ENCODE results near the gene CASP7.

DNA sequence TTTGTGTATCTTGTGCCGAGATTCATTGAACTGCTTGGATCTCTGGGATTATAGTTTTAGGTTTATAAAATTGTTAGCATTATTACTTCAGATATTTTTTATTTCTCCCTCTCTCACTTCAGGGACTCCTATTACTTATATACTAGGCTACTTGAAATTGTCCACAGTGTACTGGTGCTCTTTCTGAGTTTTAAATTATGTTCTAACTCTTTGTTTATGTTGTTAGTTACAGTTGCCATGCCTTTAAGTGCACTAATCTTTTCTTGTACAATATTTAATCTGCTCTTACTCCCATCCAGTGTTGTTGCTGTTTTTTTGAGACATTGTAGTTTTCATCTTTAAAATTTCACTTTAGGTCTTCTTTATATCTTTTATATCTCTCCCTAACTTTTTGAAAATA is 84.9 kb downstream of the CASP7 start:
- TF ChIP-seq, protein P1, sequence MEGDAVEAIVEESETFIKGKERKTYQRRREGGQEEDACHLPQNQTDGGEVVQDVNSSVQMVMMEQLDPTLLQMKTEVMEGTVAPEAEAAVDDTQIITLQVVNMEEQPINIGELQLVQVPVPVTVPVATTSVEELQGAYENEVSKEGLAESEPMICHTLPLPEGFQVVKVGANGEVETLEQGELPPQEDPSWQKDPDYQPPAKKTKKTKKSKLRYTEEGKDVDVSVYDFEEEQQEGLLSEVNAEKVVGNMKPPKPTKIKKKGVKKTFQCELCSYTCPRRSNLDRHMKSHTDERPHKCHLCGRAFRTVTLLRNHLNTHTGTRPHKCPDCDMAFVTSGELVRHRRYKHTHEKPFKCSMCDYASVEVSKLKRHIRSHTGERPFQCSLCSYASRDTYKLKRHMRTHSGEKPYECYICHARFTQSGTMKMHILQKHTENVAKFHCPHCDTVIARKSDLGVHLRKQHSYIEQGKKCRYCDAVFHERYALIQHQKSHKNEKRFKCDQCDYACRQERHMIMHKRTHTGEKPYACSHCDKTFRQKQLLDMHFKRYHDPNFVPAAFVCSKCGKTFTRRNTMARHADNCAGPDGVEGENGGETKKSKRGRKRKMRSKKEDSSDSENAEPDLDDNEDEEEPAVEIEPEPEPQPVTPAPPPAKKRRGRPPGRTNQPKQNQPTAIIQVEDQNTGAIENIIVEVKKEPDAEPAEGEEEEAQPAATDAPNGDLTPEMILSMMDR (IDR thresholded peaks at IDR 0.05), result no peak
- TF ChIP-seq POLR2A (IDR thresholded peaks at IDR 0.05), result no peak

Measured in Peyer's patch (tissue), 4 donors.